HL-60 (cell line): ENCODE data around the gene CERS1.
A peak's percentile ranks its signal among the peaks of the same experiment; 100 is the strongest.

Source experiments
- DNase-seq, 2 experiments: peaks; one replicate each; pipeline ENCODE4 v3.0.0-alpha.2; 2010 to 2020; ENCODE audit warnings: low read depth in 1 of 2, low spot score in 1 of 2
- H3K27ac ChIP-seq: fragments of 250-450 bp; sonication (Bioruptor Pico); replicated peaks from 2 replicates; pipeline ENCODE4 v1.5.1; 2020; ENCODE audit warnings: mild to moderate bottlenecking, moderate library complexity
- H3K27me3 ChIP-seq: fragments of 250-450 bp; sonication (Bioruptor Pico); 2 replicates; pipeline ENCODE4 v1.5.1; 2021; ENCODE audit warnings: mild to moderate bottlenecking, moderate library complexity; ENCODE audit not compliant: insufficient read depth, poor library complexity, severe bottlenecking
- H3K4me3 ChIP-seq: replicated peaks from 2 replicates; pipeline ENCODE4 v1.5.1; 2011; ENCODE audit warnings: mild to moderate bottlenecking, control low read depth, low read length; ENCODE audit not compliant: insufficient read depth
- CTCF ChIP-seq: IDR thresholded peaks from one replicate; pipeline ENCODE4 v1.5.1; 2011; ENCODE audit warnings: low read length, control low read depth, inconsistent platforms; ENCODE audit not compliant: insufficient read depth
- GABPA ChIP-seq: IDR thresholded peaks from 2 replicates; pipeline ENCODE4 v1.6.1; 2012; ENCODE audit warnings: low read depth
- POLR2AphosphoS5 ChIP-seq: IDR thresholded peaks from 2 replicates; pipeline ENCODE4 v1.6.1; 2012; ENCODE audit warnings: low read depth
- REST ChIP-seq: IDR thresholded peaks from 2 replicates; pipeline ENCODE4 v1.6.1; 2012; ENCODE audit warnings: low read depth; ENCODE audit not compliant: insufficient replicate concordance
- SPI1 ChIP-seq: IDR thresholded peaks from 2 replicates; pipeline ENCODE4 v1.6.1; 2012; ENCODE audit warnings: low read depth, mild to moderate bottlenecking, borderline replicate concordance

The CERS1 gene

GRCh38 chr19:18849838-18850400 is 46.0 kb downstream of the CERS1 start:
- Histone ChIP-seq H3K27ac (peak overlapping the region; percentile 11; the same call in 1 of the 2 replicates), H3K4me3 (no peak overlapping the region), H3K27me3 (no peaks in the 10 kb centered on the region)
- no peak for DNase-seq
- TF ChIP-seq REST (no peak), SPI1 (no peak)

GRCh38 chr19:18848878-18849661 is 46.9 kb downstream of the CERS1 start:
- peak in 1 of 2 experiments; percentile 70 for DNase-seq
- no peak for TF ChIP-seq CTCF
- peak; percentile 59; the same call in 1 of the 2 replicates for TF ChIP-seq SPI1
- Histone ChIP-seq H3K4me3 (no peak overlapping the region), H3K27me3 (no peaks in the 10 kb centered on the region), H3K27ac (peak overlapping the region; percentile 25)

- H3K4me3 ChIP-seq: no peak overlapping the region
- TF ChIP-seq REST (no peak), SPI1 (no peak), POLR2AphosphoS5 (no peak), GABPA (no peak), CTCF (no peak)
- no peak for DNase-seq
- peak overlapping the region; percentile 25; the same call in 1 of the 2 replicates for H3K27ac ChIP-seq
- no peaks in the 10 kb centered on the region for H3K27me3 ChIP-seq
Measured at GRCh38 chr19:18847549-18848463, 48.2 kb downstream of the CERS1 start.
